ENCODE data around the gene RABL6.
"Not testable (repeated sequence)": the region's sequence is repeated elsewhere in the genome, so short reads cannot be mapped to it uniquely, and the experiment has no call there.

RABL6 gene

GRCh38 chr9:136766410-136767120, 41.2 kb upstream of the RABL6 start:
- peak; percentile 41 for TF ChIP-seq CTCF (IDR thresholded peaks at IDR 0.05; ENCODE audit: low read depth, low read length)

GRCh38 chr9:136769710-136770191, 38.0 kb upstream of the RABL6 start:
- Histone ChIP-seq H3K9me3 (peaks cover 5% of the 10 kb centered on the region; the same call in 1 of the 2 replicates), H3K4me3 (ENCODE audit: low read depth, low read length) (peak overlapping the region; percentile 37), H3K27me3 (no peaks in the 10 kb centered on the region), H3K36me3 (no peaks in the 10 kb centered on the region), H3K4me1 (no peaks in the 10 kb centered on the region)
- DNase-seq = peak; percentile 70
- peak; percentile 66 for TF ChIP-seq CTCF (IDR thresholded peaks at IDR 0.05; ENCODE audit: low read depth, low read length)

More at GRCh38 chr9:136766410-136767120, 41.2 kb upstream of the RABL6 start:
- not testable (repeated sequence) for H3K36me3 ChIP-seq; H3K4me1 ChIP-seq; H3K4me3 ChIP-seq (ENCODE audit: low read depth, low read length); H3K9me3 ChIP-seq; H3K27me3 ChIP-seq
- DNase-seq = peak; percentile 72

- H3K4me3 ChIP-seq (ENCODE audit: low read depth, low read length) = no peak overlapping the region
- no peaks in the 10 kb centered on the region for H3K4me1 ChIP-seq
- no peaks in the 10 kb centered on the region for H3K27me3 ChIP-seq
- H3K9me3 ChIP-seq = peaks cover 5% of the 10 kb centered on the region; the same call in 1 of the 2 replicates
- no peak for DNase-seq
- H3K36me3 ChIP-seq = no peaks in the 10 kb centered on the region
- no peak for TF ChIP-seq CTCF (IDR thresholded peaks at IDR 0.05; ENCODE audit: low read depth, low read length)
These were observed 35.8 kb upstream of the RABL6 start for GRCh38 chr9:136771907-136772415.

GRCh38 chr9:136773386-136774044, 34.2 kb upstream of the RABL6 start:
- Histone ChIP-seq H3K4me1 (no peaks in the 10 kb centered on the region), H3K9me3 (peaks cover 5% of the 10 kb centered on the region; the same call in 1 of the 2 replicates), H3K4me3 (ENCODE audit: low read depth, low read length) (no peak overlapping the region), H3K27me3 (no peaks in the 10 kb centered on the region), H3K36me3 (no peaks in the 10 kb centered on the region)
- peak; percentile 84 for DNase-seq
- peak; percentile 4; the same call in 1 of the 2 replicates for TF ChIP-seq CTCF (IDR thresholded peaks at IDR 0.05; ENCODE audit: low read depth, low read length)

- Histone ChIP-seq H3K36me3 (no peaks in the 10 kb centered on the region), H3K27me3 (no peaks in the 10 kb centered on the region), H3K9me3 (peaks cover 5% of the 10 kb centered on the region; the same call in 1 of the 2 replicates), H3K4me1 (no peaks in the 10 kb centered on the region), H3K4me3 (ENCODE audit: low read depth, low read length) (no peak overlapping the region)
- DNase-seq = no peak
- no peak for TF ChIP-seq CTCF (IDR thresholded peaks at IDR 0.05; ENCODE audit: low read depth, low read length)
These were observed 33.2 kb upstream of the RABL6 start for GRCh38 chr9:136774416-136775045.

Measured in BE2C (cell line).